Right lobe of liver (tissue), 6 donors: ENCODE measurements around the gene NYAP1. TPM values are rescaled to one million over a fixed set of nuclear protein-coding genes. Genes with fewer than 3 reads are reported as not detected.
"Not testable (repeated sequence)": the region's sequence is repeated elsewhere in the genome, so short reads cannot be mapped to it uniquely, and the experiment has no call there.

Source experiments
- ATAC-seq, 4 donors: fragments of 200-7000 bp; cut with Tn5 transposase; one replicate each; pipeline ENCODE4 v1.9.1; 2020; ENCODE audit warnings: mild to moderate bottlenecking in 4 of 4, moderate library complexity in 4 of 4
- DNase-seq, 3 donors: peaks; one replicate each; pipeline ENCODE4 v3.0.0-alpha.2; 2020
- H3K27ac ChIP-seq, 3 donors: fragments of 200-600 bp; one replicate each; pipeline ENCODE4 v1.8.0; 2022
- H3K27me3 ChIP-seq, 2 donors: fragments of 200-600 bp; one replicate each; pipeline ENCODE4 v1.8.0; 2022
- H3K36me3 ChIP-seq, 4 donors: fragments of 200-600 bp; sonication (generic) in 1 of 4; one replicate each; pipeline versions ENCODE4 v1.5.1 to v1.8.0; 2017 to 2022; ENCODE audit warnings: control low read depth in 1 of 4
- H3K4me1 ChIP-seq, 4 donors: fragments of 200-600 bp; sonication (generic) in 1 of 4; one replicate each; pipeline versions ENCODE4 v1.5.1 to v1.8.0; 2017 to 2022; ENCODE audit warnings: control low read depth in 1 of 4
- H3K4me3 ChIP-seq, 3 donors: fragments of 200-600 bp; one replicate each; pipeline ENCODE4 v1.8.0; 2022
- H3K9me3 ChIP-seq, 4 donors: fragments of 200-600 bp; sonication (generic) in 1 of 4; one replicate each; pipeline versions ENCODE4 v1.5.1 to v1.8.0; 2017 to 2022; ENCODE audit warnings: control low read depth in 1 of 4
- POLR2A ChIP-seq: fragments of 450-650 bp; IDR thresholded peaks from one replicate; pipeline ENCODE4 v1.6.1; 2017; ENCODE audit warnings: antibody characterized with exemption, mild to moderate bottlenecking
- WGBS: methylation state at CpG from one replicate; pipeline ENCODE4 v1.1.6; 2018; ENCODE audit warnings: low coverage, low lambda C conversion rate; ENCODE audit not compliant: insufficient coverage; ENCODE audit errors: missing lambda C conversion rate; 5-methylcytosine and 5-hydroxymethylcytosine counted together
- intact Hi-C, 2 donors: fragments of 100-400 bp; cut with DNase I; formaldehyde crosslinking; loops; one replicate each; pipeline versions ENCODE4 v1.11.2 to v1.14.1; 2022
- total RNA-seq, 6 experiments: library from RNA; depleted of rRNA in 2 of 6; stranded (reverse); fragments of >200 nt in 2 of 6; fragmentation: NEBNext Ultra II Directional in 3 of 6; extraction: Animal tissue kit (Norgen Biotek cat#: 25700) in 3 of 6; gene quantifications; one replicate each; pipeline versions ENCODE4 v1.1.0 to v1.2.4, GENCODE V29; 2016 to 2023
- TF ChIP-seq, protein P1 (sequence below), 4 donors: fragments of 200-600 bp in 3 of 4; fragments of 450-650 bp in 1 of 4; IDR thresholded peaks; one replicate each; pipeline versions ENCODE4 v1.5.1 to v1.8.0; 2016 to 2022; ENCODE audit warnings: antibody characterized with exemption in 4 of 4, mild to moderate bottlenecking in 2 of 4
- donor health status: DM: no; HTN: yes; CAD: no.
- donor health status: DM: no; HTN: no; CAD: no.
- donor health status: DM: no; HTN: no; CAD: no.
- donor health status: DM: no; HTN: yes; CAD: no.
- donor health status: DM: no; HTN: yes; CAD: no.

The NYAP1 gene
- total RNA-seq, 6 experiments from 2014 or later: 0.06 to 0.74 (median 0.32) TPM

DNA sequence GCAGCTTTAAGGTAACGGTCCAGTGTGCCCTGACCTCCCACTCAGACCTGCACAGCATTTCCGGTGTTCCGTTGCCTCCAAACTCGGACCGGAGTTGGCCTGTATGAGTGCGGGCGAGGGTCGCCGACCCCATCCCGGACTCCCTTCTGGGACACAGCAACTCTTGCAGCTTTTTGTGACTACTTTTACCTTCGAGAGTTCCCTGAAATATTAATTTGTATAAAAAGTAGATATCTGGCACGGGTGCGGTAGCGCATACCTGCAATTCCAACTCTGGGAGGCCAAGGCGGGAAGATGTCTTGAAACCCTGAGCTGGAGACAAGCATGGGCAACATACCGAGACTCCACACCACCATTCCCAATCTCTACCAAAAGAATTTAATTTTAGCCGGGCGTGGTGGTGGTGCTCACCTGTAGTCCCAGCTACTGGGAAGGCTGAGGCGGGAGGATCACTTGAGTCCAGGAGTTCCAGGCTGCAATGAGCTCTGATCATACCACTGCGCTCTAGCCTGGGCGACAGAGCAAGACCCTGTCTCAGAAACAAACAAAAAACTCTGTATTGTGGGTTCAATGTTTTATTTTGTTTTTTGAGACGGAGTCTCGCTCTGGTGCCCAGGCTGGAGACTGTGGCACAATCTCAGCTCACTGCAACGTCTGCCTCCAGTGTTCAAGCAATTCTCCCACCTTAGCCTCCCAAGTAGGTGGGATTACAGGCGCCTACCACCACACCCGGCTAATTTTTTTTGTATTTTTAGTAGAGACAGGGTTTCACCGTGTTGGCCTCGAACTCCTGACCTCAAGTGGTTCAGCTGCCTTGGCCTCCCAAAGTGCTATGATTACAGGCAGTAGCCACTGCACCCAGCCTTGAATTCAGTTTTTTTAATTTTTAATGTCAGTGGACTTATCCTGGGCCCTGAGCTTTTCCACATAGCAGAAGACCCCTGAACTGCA lies 46.3 kb upstream of the NYAP1 start:
- Histone ChIP-seq H3K27ac (peak overlapping the region; percentile 88 to 99 (median 99)), H3K4me1 (peaks cover 0 to 19% (median 3%) of the 10 kb centered on the region in 4 donors), H3K9me3 (no peaks in the 10 kb centered on the region), H3K36me3 (peaks cover 0 to 21% (median 4%) of the 10 kb centered on the region in 4 donors), H3K4me3 (peak overlapping the region in 2 of 3 donors; percentile 80 to 92), H3K27me3 (no peaks in the 10 kb centered on the region)
- ATAC-seq: no peak
- no peak for TF ChIP-seq POLR2A
- TF ChIP-seq, protein P1, sequence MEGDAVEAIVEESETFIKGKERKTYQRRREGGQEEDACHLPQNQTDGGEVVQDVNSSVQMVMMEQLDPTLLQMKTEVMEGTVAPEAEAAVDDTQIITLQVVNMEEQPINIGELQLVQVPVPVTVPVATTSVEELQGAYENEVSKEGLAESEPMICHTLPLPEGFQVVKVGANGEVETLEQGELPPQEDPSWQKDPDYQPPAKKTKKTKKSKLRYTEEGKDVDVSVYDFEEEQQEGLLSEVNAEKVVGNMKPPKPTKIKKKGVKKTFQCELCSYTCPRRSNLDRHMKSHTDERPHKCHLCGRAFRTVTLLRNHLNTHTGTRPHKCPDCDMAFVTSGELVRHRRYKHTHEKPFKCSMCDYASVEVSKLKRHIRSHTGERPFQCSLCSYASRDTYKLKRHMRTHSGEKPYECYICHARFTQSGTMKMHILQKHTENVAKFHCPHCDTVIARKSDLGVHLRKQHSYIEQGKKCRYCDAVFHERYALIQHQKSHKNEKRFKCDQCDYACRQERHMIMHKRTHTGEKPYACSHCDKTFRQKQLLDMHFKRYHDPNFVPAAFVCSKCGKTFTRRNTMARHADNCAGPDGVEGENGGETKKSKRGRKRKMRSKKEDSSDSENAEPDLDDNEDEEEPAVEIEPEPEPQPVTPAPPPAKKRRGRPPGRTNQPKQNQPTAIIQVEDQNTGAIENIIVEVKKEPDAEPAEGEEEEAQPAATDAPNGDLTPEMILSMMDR (IDR thresholded peaks at IDR 0.05): no peak
- WGBS: 81% methylated on average over 16 of the region's 28 CpGs
- peak; percentile 38 to 60 (median 50) for DNase-seq
- intact Hi-C loops: no loop called here

DNA sequence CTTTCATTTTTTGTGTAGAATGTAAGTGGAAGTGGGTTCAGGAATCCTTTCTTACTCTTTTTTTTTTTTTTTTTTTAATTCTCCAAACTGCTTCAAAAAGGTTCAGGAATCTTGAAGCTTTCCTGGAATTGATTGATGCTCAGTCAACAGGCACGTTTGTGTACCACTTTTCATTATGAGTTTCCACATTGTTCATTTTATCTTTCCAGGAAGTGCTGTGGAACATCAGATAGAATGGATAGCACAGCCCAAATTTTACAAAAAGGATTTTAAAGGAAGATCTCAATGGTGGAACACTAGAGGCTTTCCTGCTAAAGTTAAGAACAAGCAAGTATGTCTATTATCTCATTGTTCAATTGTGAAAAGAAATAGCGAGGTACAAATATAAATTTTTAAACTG lies 45.6 kb upstream of the NYAP1 start:
- H3K36me3 ChIP-seq: peaks cover 0 to 17% (median 3%) of the 10 kb centered on the region in 4 donors
- TF ChIP-seq POLR2A: no peak
- TF ChIP-seq, protein P1 (IDR thresholded peaks at IDR 0.05): no peak
- H3K4me3 ChIP-seq: no peak overlapping the region
- intact Hi-C loops: no loop called here
- H3K4me1 ChIP-seq: peaks cover 0 to 16% (median 3%) of the 10 kb centered on the region in 4 donors
- 42% methylated on average over 2 of the region's 2 CpGs for WGBS
- H3K27ac ChIP-seq: no peak overlapping the region
- ATAC-seq (no peak), DNase-seq (no peak)
- no peaks in the 10 kb centered on the region for H3K9me3 ChIP-seq
- no peaks in the 10 kb centered on the region for H3K27me3 ChIP-seq

DNA sequence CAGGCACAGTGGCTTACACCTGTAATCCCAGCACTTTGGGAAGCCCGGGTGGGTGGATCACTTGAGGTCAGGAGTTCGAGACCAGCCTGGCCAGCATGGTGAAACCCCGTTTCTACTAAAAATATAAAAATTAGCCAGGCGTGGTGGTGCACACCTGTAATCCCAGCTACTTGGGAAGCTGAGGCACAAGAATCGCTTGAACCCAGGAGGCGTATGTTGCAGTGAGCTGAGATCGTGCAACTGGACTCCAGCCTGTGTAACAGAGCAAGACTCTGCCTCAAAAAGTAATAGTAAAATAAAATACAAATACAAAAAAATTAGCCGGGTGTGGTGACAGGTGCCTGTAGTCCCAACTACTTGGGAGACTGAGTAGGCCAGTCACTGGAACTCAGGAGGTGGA lies 45.0 kb upstream of the NYAP1 start:
- ATAC-seq, DNase-seq, H3K27me3 ChIP-seq, H3K27ac ChIP-seq, H3K4me3 ChIP-seq, intact Hi-C loops, H3K9me3 ChIP-seq: not testable (repeated sequence)
- H3K4me1 ChIP-seq: peaks cover 0 to 16% (median 3%) of the 10 kb centered on the region in 4 donors
- peaks cover 0 to 12% (median under 1%) of the 10 kb centered on the region in 4 donors for H3K36me3 ChIP-seq
- WGBS: 94% methylated on average over 8 of the region's 8 CpGs

DNA sequence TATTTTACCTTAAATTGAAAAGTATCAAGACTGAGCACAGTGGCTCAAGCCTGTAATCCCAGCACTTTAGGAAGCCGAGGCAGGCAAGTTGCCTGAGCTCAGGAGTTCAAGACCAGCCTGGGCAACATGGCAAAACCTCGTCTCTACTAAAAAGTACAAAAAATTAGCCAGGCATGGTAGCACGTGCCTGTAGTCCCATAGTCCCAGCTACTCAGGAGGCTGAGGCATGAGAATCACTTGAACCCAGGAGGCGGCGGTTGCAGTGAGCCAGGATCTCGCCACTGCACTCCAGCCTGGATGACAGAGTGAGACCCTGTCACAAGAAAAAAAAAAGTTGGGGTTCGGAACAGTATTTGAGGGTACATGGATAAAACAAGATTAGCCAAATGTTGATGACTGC lies 44.5 kb upstream of the NYAP1 start:
- ATAC-seq, intact Hi-C loops, H3K36me3 ChIP-seq, H3K27me3 ChIP-seq, H3K9me3 ChIP-seq, H3K4me3 ChIP-seq: not testable (repeated sequence)
- 88% methylated on average over 4 of the region's 7 CpGs for WGBS
- peak overlapping the region in 1 of 3 donors; percentile 7 for H3K27ac ChIP-seq
- peaks cover 0 to 19% (median 3%) of the 10 kb centered on the region in 4 donors for H3K4me1 ChIP-seq
- peak in 1 of 3 donors; percentile 26 for DNase-seq

DNA sequence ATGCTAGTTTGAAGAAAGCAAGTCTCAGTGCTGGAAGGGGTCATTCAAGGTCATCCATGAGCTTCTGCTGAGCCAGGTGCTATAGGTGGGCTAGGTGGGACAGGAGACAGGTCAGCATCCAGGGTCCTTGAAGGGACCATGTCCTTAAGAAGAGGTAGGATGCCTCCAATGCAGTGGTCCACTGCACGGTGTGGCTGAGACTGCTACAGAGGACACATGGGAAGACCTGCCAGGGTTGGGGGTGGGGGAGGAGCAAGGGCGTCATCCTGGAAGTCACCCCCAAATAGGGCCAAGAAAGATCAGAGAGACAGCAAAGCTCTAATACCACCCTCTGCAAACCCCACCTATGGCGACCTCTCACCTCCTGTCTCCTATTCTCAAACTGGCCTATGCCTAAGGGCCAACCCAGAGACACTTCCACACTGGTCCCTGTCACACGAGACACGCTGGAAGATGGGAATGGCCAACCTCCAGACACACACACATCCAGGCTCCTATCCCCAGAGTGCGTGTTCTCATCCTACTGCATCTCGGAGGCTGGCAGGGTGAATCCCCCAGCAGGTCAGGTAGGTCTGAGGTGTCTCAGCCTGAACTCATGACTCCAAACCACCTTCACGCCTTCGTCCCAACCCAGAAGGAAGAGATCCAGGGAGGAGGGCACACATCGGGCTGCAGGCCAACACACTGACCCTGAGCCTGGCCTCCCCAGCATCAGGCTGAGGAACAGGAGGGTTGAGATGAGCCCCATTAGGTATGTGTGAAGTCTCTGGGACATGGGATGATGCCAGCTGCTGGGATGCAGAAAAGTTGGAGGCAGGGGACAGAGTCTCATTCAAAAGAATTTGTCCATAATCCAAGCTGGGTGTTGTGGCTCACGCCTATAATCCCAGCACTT lies 41.8 kb upstream of the NYAP1 start:
- DNase-seq: peak in 2 of 3 donors; percentile 17 to 31
- H3K27ac ChIP-seq: no peak overlapping the region

More for the DNA sequence above, 41.8 kb upstream of the NYAP1 start:
- intact Hi-C loops: no loop called here
- WGBS: 67% methylated on average over 4 of the region's 11 CpGs
- TF ChIP-seq POLR2A: no peak
- TF ChIP-seq, protein P1 (IDR thresholded peaks at IDR 0.05): no peak
- H3K36me3 ChIP-seq: no peaks in the 10 kb centered on the region
- H3K27me3 ChIP-seq: no peaks in the 10 kb centered on the region
- H3K9me3 ChIP-seq: no peaks in the 10 kb centered on the region
- ATAC-seq: no peak
- peaks cover 0 to 18% (median 0%) of the 10 kb centered on the region in 4 donors for H3K4me1 ChIP-seq
- no peak overlapping the region for H3K4me3 ChIP-seq
